Measurements from ENCODE around the gene GCNA.
"Not testable (repeated sequence)": the region's sequence is repeated elsewhere in the genome, so short reads cannot be mapped to it uniquely, and the experiment has no call there.

The GCNA gene

DNA sequence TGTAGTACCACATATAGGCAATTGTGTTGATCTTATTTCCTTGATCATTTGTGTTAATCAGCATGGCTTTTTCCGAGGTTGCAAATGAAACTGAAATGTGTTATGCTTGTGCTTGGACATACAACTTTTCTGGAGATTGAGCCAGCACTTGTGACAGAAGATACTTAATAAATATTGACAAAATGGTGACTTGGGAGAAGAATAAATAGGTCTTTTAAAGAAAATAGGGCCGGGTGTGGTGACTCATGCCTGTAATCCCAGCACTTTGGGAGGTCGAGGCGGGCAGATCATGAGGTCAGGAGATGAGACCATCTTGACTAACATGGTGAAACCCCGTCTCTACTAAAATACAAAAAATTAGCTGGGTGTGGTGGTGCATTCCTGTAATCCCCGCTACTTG is 18.5 kb upstream of the GCNA start:
- not testable (repeated sequence) for DNase-seq (ENCODE audit: low read depth, low spot score)

- DNase-seq (ENCODE audit: low read depth, low spot score), result no peak
Observed at GRCh38 chrX:71563921-71564320, 14.3 kb upstream of the GCNA start.

GRCh38 chrX:71565474-71566041 is 12.7 kb upstream of the GCNA start:
- DNase-seq (ENCODE audit: low read depth, low spot score), result no peak

DNA sequence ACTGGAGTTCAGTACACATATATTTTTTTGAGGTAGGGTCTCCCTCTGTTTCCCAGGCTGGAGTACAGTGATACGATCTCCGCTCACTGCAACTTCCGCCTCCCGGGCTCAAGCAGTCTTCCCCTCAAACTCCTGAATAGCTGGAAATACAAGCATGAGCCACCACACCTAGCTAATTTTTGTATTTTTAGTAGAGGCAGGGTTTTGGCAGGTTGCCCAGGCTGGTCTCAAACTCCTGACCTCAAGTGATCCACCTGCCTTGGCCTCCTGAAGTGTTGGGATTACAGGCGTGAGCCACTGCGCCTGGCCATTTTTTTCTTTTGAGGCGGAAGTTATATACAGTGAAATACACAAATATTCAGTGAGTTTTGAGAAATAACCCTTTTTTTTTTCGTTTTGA is 6.8 kb upstream of the GCNA start:
- not testable (repeated sequence) for DNase-seq (ENCODE audit: low read depth, low spot score)

DNA sequence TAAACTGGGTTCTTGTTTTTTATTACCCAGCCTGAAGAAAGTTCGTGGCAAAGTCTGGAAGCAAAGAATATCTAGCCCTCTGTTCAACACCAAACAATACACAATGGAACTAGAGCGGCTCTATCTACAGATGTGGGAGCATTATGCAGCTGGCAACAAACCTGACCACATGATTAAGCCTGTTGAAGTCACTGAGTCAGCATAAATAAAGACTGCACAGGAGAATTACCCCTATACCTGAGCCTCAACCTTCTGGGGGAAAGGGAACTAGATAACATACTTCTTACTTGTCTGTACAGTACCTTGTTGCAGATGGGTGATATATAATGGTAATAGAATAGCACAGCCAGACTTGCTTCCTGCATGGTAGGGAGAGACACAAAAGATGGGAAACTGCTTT is 4.6 kb upstream of the GCNA start:
- DNase-seq (ENCODE audit: low read depth, low spot score), result no peak

- DNase-seq (ENCODE audit: low read depth, low spot score), result no peak
Observed at GRCh38 chrX:71577682-71578081, 555 bp upstream of the GCNA start.

DNA sequence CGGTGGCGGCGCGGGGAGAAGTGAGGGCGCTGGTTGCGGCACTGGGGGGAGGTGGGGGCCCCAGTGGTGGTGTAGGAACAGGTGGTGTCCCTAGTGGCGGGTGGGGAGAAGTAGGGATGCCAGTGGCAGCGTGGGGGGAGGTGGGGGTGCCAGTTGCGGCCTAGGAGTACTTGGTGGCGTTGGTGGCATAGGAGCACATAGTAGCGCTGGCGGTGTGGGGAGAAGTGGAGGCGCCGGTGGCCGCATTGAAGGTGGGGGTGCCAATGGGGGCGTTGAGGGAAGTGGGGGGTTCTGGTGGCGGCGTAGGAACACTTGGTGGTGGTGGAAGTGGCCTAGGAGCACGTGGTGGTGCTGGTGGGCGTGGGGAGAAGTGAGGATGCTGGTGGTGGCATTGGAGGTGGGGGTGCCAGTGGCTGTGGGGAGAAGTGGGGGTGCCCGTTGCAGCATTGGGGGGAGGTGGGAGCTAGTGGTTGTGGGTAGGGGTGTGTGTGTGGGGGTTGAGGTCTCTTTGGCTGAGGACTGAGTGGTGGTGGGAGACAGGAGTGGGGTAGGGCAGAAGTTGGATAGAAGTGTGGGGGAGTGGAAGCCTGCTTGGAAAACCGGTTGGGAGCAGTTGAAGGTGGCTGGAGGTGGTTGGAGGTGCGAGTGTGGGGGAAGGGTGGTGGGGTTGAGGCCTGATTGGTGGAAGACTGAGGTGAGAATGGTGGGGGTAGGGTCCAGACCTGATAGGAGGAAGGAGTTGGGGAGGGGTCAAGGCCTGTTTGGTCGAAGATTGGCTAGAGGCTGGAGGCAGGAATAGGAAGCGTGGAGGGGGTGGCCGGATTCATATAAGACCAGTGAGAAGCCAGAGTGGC is 1.1 kb downstream of the GCNA start:
- DNase-seq (ENCODE audit: low read depth, low spot score), result peak; percentile 76

GRCh38 chrX:71579990-71580380 is 1.7 kb downstream of the GCNA start:
- no peak for DNase-seq (ENCODE audit: low read depth, low spot score)

- DNase-seq (ENCODE audit: low read depth, low spot score), result no peak
Observed at GRCh38 chrX:71581210-71581609, 3.0 kb downstream of the GCNA start.

DNA sequence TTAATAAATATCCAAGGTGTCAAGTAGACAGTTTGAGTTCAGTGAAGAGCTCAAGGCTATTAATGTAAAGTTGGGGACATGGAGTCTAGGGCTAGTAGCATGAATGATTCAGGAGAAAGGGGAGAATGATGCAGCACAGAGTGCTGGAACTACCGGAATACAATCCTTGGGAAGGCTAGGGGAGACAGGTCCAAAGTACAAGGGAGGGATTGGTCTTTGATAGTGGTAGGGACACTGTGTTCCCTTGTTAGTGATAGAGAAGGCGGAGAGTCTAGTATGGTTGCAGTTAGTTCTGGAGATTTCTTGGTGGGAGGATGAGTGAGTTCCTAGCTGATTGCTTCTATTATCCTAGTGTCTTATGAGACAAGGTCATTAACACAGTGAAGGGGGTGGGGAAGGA is 8.7 kb downstream of the GCNA start:
- no peak for DNase-seq (ENCODE audit: low read depth, low spot score)

DNA sequence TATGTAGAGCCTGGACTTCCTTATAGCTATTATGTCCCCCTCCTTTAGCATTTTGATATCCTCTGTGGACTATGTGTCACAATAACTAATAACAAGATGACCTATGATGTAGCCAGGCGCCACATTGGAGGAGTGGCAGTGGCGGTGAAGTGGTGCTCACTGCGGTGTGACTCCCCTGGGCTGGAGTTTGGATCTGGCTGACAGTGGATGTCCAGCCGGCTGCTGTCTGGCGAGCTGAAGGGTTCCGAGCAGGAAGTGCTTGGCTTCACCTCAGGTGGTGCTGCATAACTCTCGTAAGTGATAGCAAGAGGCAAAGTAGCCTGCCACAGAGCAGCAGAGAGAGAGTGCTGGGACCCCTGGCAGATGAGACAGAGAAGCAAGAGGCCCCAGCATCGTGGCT is 15.0 kb downstream of the GCNA start:
- DNase-seq (ENCODE audit: low read depth, low spot score), result not testable (repeated sequence)

- no peak for DNase-seq (ENCODE audit: low read depth, low spot score)
Observed at GRCh38 chrX:71599965-71600364, 21.7 kb downstream of the GCNA start.

DNA sequence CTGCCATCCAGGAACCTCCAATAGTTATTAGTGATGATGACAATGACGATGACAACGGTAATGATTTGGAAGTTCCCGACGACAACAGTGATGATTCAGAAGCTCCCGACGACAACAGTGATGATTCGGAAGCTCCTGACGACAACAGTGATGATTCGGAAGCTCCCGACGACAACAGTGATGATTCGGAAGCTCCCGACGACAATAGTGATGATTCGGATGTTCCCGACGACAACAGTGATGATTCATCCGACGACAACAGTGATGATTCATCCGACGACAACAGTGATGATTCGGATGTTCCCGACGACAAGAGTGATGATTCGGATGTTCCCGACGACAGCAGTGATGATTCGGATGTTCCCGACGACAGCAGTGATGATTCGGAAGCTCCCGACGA is 25.4 kb downstream of the GCNA start:
- no peak for DNase-seq (ENCODE audit: low read depth, low spot score)

DNA sequence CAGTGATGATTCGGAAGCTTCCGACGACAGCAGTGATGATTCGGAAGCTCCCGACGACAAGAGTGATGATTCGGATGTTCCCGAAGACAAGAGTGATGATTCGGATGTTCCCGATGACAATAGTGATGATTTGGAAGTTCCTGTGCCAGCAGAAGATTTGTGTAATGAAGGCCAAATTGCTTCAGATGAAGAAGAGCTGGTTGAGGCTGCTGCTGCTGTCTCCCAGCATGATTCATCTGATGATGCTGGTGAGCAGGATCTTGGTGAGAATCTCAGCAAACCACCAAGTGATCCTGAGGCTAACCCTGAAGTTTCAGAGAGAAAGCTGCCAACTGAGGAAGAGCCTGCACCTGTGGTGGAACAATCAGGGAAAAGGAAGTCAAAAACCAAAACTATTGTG is 25.9 kb downstream of the GCNA start:
- no peak for DNase-seq (ENCODE audit: low read depth, low spot score)

DNA sequence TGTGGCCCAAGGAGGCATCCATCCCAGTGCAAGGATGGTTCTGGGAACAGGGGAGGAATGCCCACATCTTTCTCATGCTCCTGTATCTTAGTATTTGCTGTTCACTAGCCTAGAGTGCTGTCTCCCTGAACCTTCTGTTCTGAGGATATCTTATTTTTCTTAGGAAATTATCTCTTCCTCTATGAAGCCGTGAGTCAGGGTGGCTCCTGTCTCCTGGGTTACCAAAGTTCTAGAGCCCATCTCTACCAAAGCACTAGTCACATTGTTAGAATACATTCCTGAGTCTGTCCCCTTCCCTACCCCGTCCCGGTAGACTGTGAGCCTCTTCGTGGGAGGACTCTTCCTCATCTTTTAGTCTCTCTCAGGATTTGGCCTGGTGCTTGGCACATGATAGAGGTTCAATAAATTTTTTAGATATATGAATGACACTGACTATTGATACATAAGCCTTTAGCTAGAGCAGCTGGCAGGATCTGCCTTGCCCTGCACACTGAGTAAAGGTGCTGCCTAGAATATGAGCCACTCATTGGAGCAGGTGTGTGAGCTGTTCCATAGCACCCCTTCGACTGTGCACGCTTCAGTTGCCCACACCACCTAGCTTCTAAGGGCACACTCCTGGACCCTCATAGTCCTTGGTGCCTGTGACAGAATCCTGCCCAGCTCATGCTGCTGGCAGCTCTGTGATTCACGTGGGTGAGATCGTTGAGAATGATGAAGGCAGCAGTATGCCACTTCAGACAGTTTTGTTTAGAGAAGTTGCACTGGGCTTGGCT is 26.7 kb downstream of the GCNA start:
- no peak for DNase-seq (ENCODE audit: low read depth, low spot score)

DNA sequence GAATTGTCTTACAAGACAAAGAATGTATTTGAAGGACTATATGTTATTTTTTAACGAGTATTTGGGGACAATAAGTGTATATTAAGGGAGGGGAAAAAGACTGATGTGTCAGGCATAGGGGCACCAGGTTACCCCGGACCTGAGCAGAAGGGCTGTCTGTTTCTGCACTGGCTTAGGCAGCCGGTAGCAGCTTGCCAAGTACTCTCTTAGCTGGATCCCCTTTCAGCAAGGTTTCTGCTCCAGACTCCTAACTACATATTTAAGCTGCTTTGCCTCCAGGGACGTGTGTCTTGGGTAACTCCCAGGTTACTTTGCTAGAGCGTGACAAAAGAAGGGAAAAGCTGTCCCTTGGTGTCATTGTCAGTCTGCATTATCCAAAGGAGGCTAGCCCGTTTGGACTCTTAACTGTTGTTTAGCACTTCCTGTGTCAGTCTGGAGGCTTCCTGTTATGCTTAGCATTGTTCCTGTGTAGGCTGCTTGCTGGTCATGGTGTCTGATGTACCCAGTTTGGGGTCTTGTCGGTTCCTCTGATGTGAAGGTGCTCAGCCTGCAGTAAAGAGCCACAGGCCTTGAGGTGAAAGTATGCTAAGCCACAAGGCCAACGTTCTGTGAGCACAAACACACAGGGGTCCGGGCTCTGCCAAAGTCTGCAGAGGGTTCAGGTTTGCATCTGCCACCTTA is 28.4 kb downstream of the GCNA start:
- no peak for DNase-seq (ENCODE audit: low read depth, low spot score)

GRCh38 chrX:71607488-71607887 is 29.3 kb downstream of the GCNA start:
- DNase-seq (ENCODE audit: low read depth, low spot score), result no peak

- no peak for DNase-seq (ENCODE audit: low read depth, low spot score)
Observed at GRCh38 chrX:71609095-71609750, 31.0 kb downstream of the GCNA start.

DNA sequence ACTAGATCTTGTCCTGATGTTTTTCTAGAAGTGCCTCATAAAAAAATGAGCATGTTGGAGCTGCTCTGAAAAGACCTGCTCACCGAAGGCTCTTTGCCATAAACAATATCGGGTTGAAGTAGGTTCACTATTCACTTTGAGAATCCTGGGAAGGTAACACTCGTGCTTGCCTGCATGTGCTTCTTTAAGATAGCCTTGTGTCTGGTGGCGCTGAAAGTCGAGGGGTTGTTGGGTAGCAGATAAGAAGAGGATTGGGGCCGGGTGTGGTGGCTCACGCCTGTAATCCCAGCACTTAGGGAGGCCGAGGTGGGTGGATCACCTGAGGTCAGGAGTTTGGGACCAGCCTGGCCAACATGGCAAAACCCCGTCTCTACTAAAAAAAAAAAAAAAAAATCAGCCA is 33.5 kb downstream of the GCNA start:
- not testable (repeated sequence) for DNase-seq (ENCODE audit: low read depth, low spot score)

DNA sequence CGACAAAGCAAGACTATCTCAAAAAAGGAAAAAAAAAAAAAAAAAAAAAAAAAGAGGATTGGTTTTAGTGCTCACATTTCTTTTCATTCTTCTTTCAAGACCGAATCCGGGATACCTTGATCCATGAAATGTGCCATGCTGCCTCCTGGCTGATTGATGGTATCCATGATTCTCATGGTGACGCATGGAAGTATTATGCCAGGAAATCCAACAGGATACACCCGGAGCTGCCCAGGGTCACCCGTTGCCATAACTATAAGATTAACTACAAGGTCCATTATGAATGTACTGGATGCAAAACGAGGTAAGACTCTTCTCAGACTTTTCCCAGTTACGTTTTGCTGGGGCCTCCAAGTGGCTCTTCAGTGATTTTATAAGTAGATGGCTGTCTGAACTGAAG is 34.0 kb downstream of the GCNA start:
- DNase-seq (ENCODE audit: low read depth, low spot score), result no peak

DNA sequence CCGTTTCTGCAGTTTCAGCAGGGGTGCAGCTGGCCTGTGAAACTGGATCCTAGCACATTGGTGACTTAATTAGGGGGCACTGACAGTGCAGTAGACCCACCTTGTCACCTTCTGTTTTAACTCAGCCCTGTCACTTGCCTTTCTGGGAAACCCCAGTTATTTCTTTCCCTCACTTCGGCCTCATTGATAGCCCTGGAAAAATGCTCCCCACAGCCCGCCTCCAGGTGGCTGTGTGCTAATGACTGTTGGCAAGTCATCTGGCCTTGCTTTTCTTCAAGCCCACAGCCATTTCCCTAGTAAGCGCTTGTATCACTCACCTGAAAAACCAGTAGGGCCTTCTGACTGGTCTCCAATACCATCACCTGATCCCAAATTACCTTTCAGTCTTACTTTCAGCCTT is 36.8 kb downstream of the GCNA start:
- DNase-seq (ENCODE audit: low read depth, low spot score), result no peak

DNA sequence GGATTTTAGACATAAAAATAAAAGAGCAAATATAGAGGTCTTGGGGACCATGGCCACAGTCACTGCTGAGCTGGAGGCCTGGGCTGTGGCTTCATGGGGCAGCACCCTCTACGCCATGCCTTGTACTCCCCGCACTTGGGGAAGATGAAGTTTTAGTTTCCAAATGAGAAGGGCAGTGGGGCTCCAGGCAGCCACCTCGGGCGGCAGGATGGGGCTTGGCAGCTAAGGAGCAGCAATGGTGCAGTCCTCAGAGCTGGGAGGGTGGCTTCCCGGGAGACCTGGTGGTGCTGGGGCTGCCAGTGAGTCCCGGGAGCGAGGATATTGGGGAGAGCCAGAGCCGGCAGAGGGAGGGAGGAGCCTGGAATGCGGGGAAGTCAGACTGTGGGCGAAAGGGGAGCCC is 37.7 kb downstream of the GCNA start:
- DNase-seq (ENCODE audit: low read depth, low spot score), result no peak

Measured in ELF-1 (cell line).